Left ventricle myocardium inferior (tissue), 1 donor: Measurements from ENCODE around the gene CAMKK1. TPM values are rescaled to one million over a fixed set of nuclear protein-coding genes. Genes with fewer than 3 reads are reported as not detected.

ENCODE experiments used
- DNase-seq: peaks from one replicate; pipeline ENCODE4 v3.0.0-alpha.2; 2020
- H3K27ac ChIP-seq: fragments of 200-600 bp; replicated peaks from 2 replicates; pipeline ENCODE4 v1.8.0; 2021
- H3K27me3 ChIP-seq: fragments of 200-600 bp; 2 replicates; pipeline ENCODE4 v1.8.0; 2021; ENCODE audit warnings: low read depth
- H3K36me3 ChIP-seq: fragments of 200-600 bp; 2 replicates; pipeline ENCODE4 v1.8.0; 2021
- H3K4me1 ChIP-seq: fragments of 200-600 bp; 2 replicates; pipeline ENCODE4 v1.8.0; 2021
- H3K4me3 ChIP-seq: fragments of 200-600 bp; 2 replicates; pipeline ENCODE4 v1.8.0; 2021; ENCODE audit warnings: mild to moderate bottlenecking, moderate library complexity
- H3K9me3 ChIP-seq: fragments of 200-600 bp; replicated peaks from 2 replicates; pipeline ENCODE4 v1.8.0; 2021
- CTCF ChIP-seq: fragments of 200-600 bp; IDR thresholded peaks from 2 replicates; pipeline ENCODE4 v1.8.0; 2021; ENCODE audit warnings: antibody characterized with exemption, mild to moderate bottlenecking, borderline replicate concordance
- intact Hi-C: fragments of 100-400 bp; cut with micrococcal nuclease; formaldehyde crosslinking; loops from one replicate; pipeline ENCODE4 v1.11.0; 2022
- total RNA-seq: library from RNA; stranded (reverse); fragmentation: NEBNext Ultra II Directional; extraction: Animal tissue kit (Norgen Biotek cat#: 25700); gene quantifications from one replicate; pipeline ENCODE4 v1.2.1, GENCODE V29; 2021
- donor health status: DM: no; HTN: yes; CAD: no; lungs with severe emphysema.

CAMKK1 gene
- total RNA-seq, 1 donor from 2014 or later: 5.5 TPM

- Histone ChIP-seq H3K4me3 (no peak overlapping the region), H3K4me1 (peaks cover 7% of the 10 kb centered on the region), H3K27me3 (no peaks in the 10 kb centered on the region), H3K27ac (no peak overlapping the region), H3K36me3 (no peaks in the 10 kb centered on the region), H3K9me3 (no peaks in the 10 kb centered on the region)
- no peak for TF ChIP-seq CTCF
- DNase-seq: no peak
- intact Hi-C loops: no loop called here
Measured at GRCh38 chr17:3900646-3901045, 7.8 kb upstream of the CAMKK1 start.

- no peaks in the 10 kb centered on the region for H3K36me3 ChIP-seq
- no peak overlapping the region for H3K4me3 ChIP-seq
- intact Hi-C loops: no loop called here
- DNase-seq: no peak
- H3K27me3 ChIP-seq: no peaks in the 10 kb centered on the region
- no peaks in the 10 kb centered on the region for H3K9me3 ChIP-seq
- H3K4me1 ChIP-seq: peaks cover 34% of the 10 kb centered on the region
- no peak overlapping the region for H3K27ac ChIP-seq
- TF ChIP-seq CTCF: no peak
Measured at GRCh38 chr17:3897731-3898130, 4.9 kb upstream of the CAMKK1 start.

GRCh38 chr17:3896968-3897235, 4.0 kb upstream of the CAMKK1 start:
- no peaks in the 10 kb centered on the region for H3K9me3 ChIP-seq
- H3K27me3 ChIP-seq: no peaks in the 10 kb centered on the region
- H3K36me3 ChIP-seq: no peaks in the 10 kb centered on the region
- intact Hi-C loops: no loop called here
- H3K27ac ChIP-seq: no peak overlapping the region
- DNase-seq: no peak
- no peak overlapping the region for H3K4me3 ChIP-seq
- H3K4me1 ChIP-seq: peaks cover 42% of the 10 kb centered on the region
- no peak for TF ChIP-seq CTCF

- Histone ChIP-seq H3K4me3 (no peak overlapping the region), H3K27ac (peak overlapping the region; percentile 90), H3K9me3 (no peaks in the 10 kb centered on the region), H3K27me3 (no peaks in the 10 kb centered on the region), H3K36me3 (no peaks in the 10 kb centered on the region), H3K4me1 (peaks cover 48% of the 10 kb centered on the region)
- intact Hi-C loops: no loop called here
- no peak for TF ChIP-seq CTCF
- DNase-seq: no peak
Measured at GRCh38 chr17:3896108-3896967, 3.5 kb upstream of the CAMKK1 start.

GRCh38 chr17:3895354-3895753, 2.5 kb upstream of the CAMKK1 start:
- H3K36me3 ChIP-seq: no peaks in the 10 kb centered on the region
- TF ChIP-seq CTCF: no peak
- no peak for DNase-seq
- intact Hi-C loops: no loop called here
- peaks cover 58% of the 10 kb centered on the region for H3K4me1 ChIP-seq
- H3K27me3 ChIP-seq: no peaks in the 10 kb centered on the region
- H3K27ac ChIP-seq: peak overlapping the region; percentile 90
- no peaks in the 10 kb centered on the region for H3K9me3 ChIP-seq
- no peak overlapping the region for H3K4me3 ChIP-seq
